Retinal pigment epithelial cell (primary cell): ENCODE measurements around the gene MISP.

ENCODE experiments used
- DNase-seq: peaks from one replicate; pipeline ENCODE4 v3.0.0-alpha.2; 2010; ENCODE audit warnings: low read depth
- H3K4me3 ChIP-seq: 2 replicates; pipeline ENCODE4 v1.5.1; 2011; ENCODE audit warnings: mild to moderate bottlenecking, low read length, control low read depth, moderate library complexity
- TF ChIP-seq, protein P1 (sequence below): conservative IDR thresholded peaks from 2 replicates; pipeline ENCODE4 v1.5.1; 2011; ENCODE audit warnings: low read depth, low read length, control low read depth, inconsistent platforms

Gene MISP

GRCh38 chr19:807627-808422 is 56.9 kb downstream of the MISP start:
- no peak overlapping the region for H3K4me3 ChIP-seq
- TF ChIP-seq, protein P1, sequence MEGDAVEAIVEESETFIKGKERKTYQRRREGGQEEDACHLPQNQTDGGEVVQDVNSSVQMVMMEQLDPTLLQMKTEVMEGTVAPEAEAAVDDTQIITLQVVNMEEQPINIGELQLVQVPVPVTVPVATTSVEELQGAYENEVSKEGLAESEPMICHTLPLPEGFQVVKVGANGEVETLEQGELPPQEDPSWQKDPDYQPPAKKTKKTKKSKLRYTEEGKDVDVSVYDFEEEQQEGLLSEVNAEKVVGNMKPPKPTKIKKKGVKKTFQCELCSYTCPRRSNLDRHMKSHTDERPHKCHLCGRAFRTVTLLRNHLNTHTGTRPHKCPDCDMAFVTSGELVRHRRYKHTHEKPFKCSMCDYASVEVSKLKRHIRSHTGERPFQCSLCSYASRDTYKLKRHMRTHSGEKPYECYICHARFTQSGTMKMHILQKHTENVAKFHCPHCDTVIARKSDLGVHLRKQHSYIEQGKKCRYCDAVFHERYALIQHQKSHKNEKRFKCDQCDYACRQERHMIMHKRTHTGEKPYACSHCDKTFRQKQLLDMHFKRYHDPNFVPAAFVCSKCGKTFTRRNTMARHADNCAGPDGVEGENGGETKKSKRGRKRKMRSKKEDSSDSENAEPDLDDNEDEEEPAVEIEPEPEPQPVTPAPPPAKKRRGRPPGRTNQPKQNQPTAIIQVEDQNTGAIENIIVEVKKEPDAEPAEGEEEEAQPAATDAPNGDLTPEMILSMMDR, result no peak

GRCh38 chr19:808423-808775 is 57.5 kb downstream of the MISP start:
- DNase-seq, result no peak
- H3K4me3 ChIP-seq, result no peak overlapping the region
- TF ChIP-seq, protein P1, result no peak

More at GRCh38 chr19:807627-808422, 56.9 kb downstream of the MISP start:
- no peak for DNase-seq

DNA sequence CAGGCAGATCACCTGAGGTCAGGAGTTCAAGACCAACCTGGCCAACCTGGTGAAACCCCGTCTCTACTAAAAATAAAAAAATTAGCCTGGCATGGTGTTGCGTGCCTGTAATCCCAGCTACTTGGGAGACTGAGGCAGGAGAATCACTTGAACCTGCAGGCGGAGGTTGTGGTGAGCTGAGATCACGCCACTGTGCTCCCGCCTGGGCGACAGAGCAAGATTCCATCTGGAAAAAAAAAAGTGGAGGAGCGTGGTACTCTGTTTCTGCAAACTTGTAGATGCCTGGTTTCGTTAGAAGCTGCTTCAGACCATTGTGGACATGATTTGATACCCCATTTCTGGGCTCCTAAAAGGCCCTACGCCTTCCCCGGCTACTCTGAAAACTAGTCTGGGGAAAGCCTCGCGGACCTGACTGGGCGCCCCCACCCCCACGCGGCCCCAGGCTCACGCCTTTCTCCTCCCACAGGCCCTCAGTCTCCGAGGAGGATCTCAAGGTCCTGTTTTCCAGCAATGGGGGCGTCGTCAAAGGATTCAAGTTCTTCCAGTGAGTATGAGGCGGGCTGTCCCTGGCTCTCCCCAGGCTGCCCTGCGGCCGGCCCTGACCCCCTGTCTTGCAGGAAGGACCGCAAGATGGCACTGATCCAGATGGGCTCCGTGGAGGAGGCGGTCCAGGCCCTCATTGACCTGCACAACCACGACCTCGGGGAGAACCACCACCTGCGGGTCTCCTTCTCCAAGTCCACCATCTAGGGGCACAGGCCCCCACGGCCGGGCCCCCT is 59.4 kb downstream of the MISP start:
- TF ChIP-seq, protein P1, result no peak
- DNase-seq, result no peak
- H3K4me3 ChIP-seq, result no peak overlapping the region

DNA sequence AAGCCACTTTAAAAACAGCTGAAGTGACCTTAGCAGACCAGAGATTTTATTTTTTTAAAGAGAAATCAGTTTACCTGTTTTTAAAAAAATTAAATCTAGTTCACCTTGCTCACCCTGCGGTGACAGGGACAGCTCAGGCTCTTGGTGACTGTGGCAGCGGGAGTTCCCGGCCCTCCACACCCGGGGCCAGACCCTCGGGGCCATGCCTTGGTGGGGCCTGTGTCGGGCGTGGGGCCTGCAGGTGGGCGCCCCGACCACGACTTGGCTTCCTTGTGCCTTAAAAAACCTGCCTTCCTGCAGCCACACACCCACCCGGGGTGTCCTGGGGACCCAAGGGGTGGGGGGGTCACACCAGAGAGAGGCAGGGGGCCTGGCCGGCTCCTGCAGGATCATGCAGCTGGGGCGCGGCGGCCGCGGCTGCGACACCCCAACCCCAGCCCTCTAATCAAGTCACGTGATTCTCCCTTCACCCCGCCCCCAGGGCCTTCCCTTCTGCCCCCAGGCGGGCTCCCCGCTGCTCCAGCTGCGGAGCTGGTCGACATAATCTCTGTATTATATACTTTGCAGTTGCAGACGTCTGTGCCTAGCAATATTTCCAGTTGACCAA is 60.1 kb downstream of the MISP start:
- TF ChIP-seq, protein P1, result no peak
- H3K4me3 ChIP-seq, result no peak overlapping the region
- no peak for DNase-seq

DNA sequence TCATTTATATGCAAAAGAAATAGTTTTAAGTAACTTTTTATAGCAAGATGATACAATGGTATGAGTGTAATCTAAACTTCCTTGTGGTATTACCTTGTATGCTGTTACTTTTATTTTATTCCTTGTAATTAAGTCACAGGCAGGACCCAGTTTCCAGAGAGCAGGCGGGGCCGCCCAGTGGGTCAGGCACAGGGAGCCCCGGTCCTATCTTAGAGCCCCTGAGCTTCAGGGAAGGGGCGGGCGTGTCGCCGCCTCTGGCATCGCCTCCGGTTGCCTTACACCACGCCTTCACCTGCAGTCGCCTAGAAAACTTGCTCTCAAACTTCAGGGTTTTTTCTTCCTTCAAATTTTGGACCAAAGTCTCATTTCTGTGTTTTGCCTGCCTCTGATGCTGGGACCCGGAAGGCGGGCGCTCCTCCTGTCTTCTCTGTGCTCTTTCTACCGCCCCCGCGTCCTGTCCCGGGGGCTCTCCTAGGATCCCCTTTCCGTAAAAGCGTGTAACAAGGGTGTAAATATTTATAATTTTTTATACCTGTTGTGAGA is 60.7 kb downstream of the MISP start:
- DNase-seq, result no peak
- TF ChIP-seq, protein P1, result no peak
- no peak overlapping the region for H3K4me3 ChIP-seq

DNA sequence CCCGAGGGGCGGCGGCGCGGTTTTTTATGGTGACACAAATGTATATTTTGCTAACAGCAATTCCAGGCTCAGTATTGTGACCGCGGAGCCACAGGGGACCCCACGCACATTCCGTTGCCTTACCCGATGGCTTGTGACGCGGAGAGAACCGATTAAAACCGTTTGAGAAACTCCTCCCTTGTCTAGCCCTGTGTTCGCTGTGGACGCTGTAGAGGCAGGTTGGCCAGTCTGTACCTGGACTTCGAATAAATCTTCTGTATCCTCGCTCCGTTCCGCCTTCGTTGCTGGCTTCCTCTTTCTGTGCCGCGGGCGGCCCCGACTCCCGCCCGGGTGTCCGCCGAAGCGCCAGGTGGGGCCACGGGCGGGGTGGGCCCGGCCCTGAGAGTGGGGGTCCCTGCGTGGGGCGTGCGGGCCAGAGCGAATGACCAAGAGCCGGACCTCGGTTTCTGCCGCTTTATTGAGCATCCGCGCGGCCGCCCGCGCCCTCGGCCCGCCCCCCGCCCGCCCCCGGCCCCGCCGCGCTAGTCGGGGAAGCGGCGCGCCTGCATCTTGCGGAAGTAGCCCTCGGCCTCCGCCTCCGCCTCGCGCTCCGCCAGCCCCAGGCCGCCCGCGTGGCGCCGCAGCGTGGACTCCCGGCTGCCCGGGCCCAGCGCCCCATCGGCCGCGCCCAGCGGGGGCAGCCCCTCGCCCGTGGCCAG is 61.3 kb downstream of the MISP start:
- DNase-seq, result no peak
- no peak overlapping the region for H3K4me3 ChIP-seq
- TF ChIP-seq, protein P1, result no peak
